CD4-positive, alpha-beta T cell (primary cell): ENCODE measurements around the gene HAUS6. TPM values are rescaled to one million over a fixed set of nuclear protein-coding genes. Genes with fewer than 3 reads are reported as not detected.
A peak's percentile ranks its signal among the peaks of the same experiment; 100 is the strongest.

ENCODE experiments used
- ATAC-seq: fragments of 200-7000 bp; cut with Tn5 transposase; one replicate; pipeline ENCODE4 v1.10.0; 2022; ENCODE audit warnings: mild to moderate bottlenecking; ENCODE audit not compliant: poor library complexity
- CTCF ChIA-PET: fragments of 350-600 bp; sonication (Branson Sonifier 250); formaldehyde crosslinking; loops from one replicate; lab custom pipeline; 2021; ENCODE audit warnings: antibody characterized with exemption, inconsistent platforms; lab: Charles Lee
- POLR2A ChIA-PET: fragments of 350-600 bp; sonication (Branson Sonifier 250); formaldehyde crosslinking; loops from one replicate; lab custom pipeline; 2021; ENCODE audit warnings: antibody characterized with exemption, inconsistent platforms; lab: Charles Lee
- DNase-seq, 14 experiments: peaks; one replicate each; pipeline ENCODE4 v3.0.0-alpha.2; 2013 to 2020; ENCODE audit warnings: mixed read lengths in 2 of 14
- H3K27ac ChIP-seq, 2 donors: one replicate each; pipeline versions ENCODE4 v1.5.1 to v1.7.0; 2013; ENCODE audit warnings: low read length in 2 of 2, low read depth in 1 of 2, mild to moderate bottlenecking in 1 of 2
- H3K27me3 ChIP-seq, 2 experiments: 1 replicate in 1 of 2; 2 replicates in 1 of 2; pipeline versions ENCODE4 v1.6.1 to v1.7.0; 2013; ENCODE audit warnings: low read length in 2 of 2, control low read depth in 1 of 2, mild to moderate bottlenecking in 1 of 2, moderate library complexity in 1 of 2; ENCODE audit not compliant: insufficient read depth in 2 of 2, control insufficient read depth in 1 of 2
- H3K36me3 ChIP-seq: one replicate; pipeline ENCODE4 v1.6.1; 2013; ENCODE audit warnings: low read length, control low read depth; ENCODE audit not compliant: insufficient read depth
- H3K4me1 ChIP-seq: one replicate; pipeline ENCODE4 v1.6.1; 2013; ENCODE audit warnings: low read length, control low read depth; ENCODE audit not compliant: insufficient read depth
- H3K4me3 ChIP-seq: one replicate; pipeline ENCODE4 v1.5.1; 2013; ENCODE audit warnings: mild to moderate bottlenecking, low read length, moderate library complexity
- H3K9me3 ChIP-seq, 2 experiments: 1 replicate in 1 of 2; 2 replicates in 1 of 2; pipeline versions ENCODE4 v1.6.1 to v1.7.0; 2013; ENCODE audit warnings: low read length in 2 of 2, mild to moderate bottlenecking in 2 of 2, control low read depth in 1 of 2, moderate library complexity in 1 of 2; ENCODE audit not compliant: control insufficient read depth in 1 of 2, insufficient read depth in 1 of 2
- H3K27ac Mint-ChIP-seq: one replicate; pipeline ENCODE4 v1.8.0; 2020; ENCODE audit warnings: mixed read lengths
- H3K27me3 Mint-ChIP-seq: one replicate; pipeline ENCODE4 v1.8.0; 2021; ENCODE audit warnings: mixed read lengths
- H3K36me3 Mint-ChIP-seq: one replicate; pipeline ENCODE4 v1.8.0; 2021; ENCODE audit warnings: low read depth, mixed read lengths
- H3K4me1 Mint-ChIP-seq: one replicate; pipeline ENCODE4 v1.8.0; 2021; ENCODE audit warnings: low read depth, mixed read lengths
- H3K4me3 Mint-ChIP-seq: one replicate; pipeline ENCODE4 v1.8.0; 2020; ENCODE audit warnings: mild to moderate bottlenecking, mixed read lengths
- H3K9me3 Mint-ChIP-seq: one replicate; pipeline ENCODE4 v1.8.0; 2020; ENCODE audit warnings: mixed read lengths
- CTCF ChIP-seq: fragments of 200-600 bp; IDR thresholded peaks from one replicate; pipeline ENCODE4 v1.8.0; 2022; ENCODE audit warnings: antibody characterized with exemption, mild to moderate bottlenecking
- intact Hi-C, 2 experiments: fragments of 100-400 bp; cut with DNase I in 1 of 2; cut with micrococcal nuclease in 1 of 2; formaldehyde crosslinking; loops; one replicate each; pipeline versions ENCODE4 v1.15.1 to v1.9.0; 2023 to 2025; cut with DNase I, micrococcal nuclease
- total RNA-seq, 174 experiments: library from RNA in 2 of 174; stranded (reverse) in 2 of 174; gene quantifications; one replicate each; pipeline ENCODE4 v1.2.3 and lab custom pipeline; 2021 to 2026

The HAUS6 gene
- total RNA-seq, 2 experiments from 2014 or later, result 14.9 to 17.2 TPM

- Histone ChIP-seq H3K27me3 (no peaks in the 10 kb centered on the region), H3K27ac (no peak overlapping the region), H3K9me3 (no peaks in the 10 kb centered on the region), H3K4me3 (no peak overlapping the region), H3K36me3 (peaks cover 5% of the 10 kb centered on the region), H3K4me1 (peaks cover 5% of the 10 kb centered on the region)
- Mint-ChIP-seq H3K27ac (peak overlapping the region; percentile 68), H3K9me3 (no peaks in the 10 kb centered on the region), H3K4me3 (no peak overlapping the region), H3K36me3 (peaks cover 13% of the 10 kb centered on the region), H3K4me1 (peaks cover 1% of the 10 kb centered on the region), H3K27me3 (no peaks in the 10 kb centered on the region)
- DNase-seq (no peak), ATAC-seq (no peak)
- CTCF ChIA-PET, result no interaction called here
- no peak for TF ChIP-seq CTCF
- POLR2A ChIA-PET, result no interaction called here
- intact Hi-C loops, result no loop called here
These were observed 5.3 kb upstream of the HAUS6 start for GRCh38 chr9:19108038-19108437.

- Mint-ChIP-seq H3K4me3 (peak overlapping the region; percentile 25), H3K36me3 (peaks cover 20% of the 10 kb centered on the region), H3K27ac (peak overlapping the region; percentile 98), H3K4me1 (peaks cover 27% of the 10 kb centered on the region), H3K9me3 (no peaks in the 10 kb centered on the region), H3K27me3 (no peaks in the 10 kb centered on the region)
- Histone ChIP-seq H3K4me1 (peaks cover 20% of the 10 kb centered on the region), H3K9me3 (no peaks in the 10 kb centered on the region), H3K36me3 (peaks cover 5% of the 10 kb centered on the region), H3K27ac (no peak overlapping the region), H3K27me3 (no peaks in the 10 kb centered on the region), H3K4me3 (no peak overlapping the region)
- TF ChIP-seq CTCF, result no peak
- ATAC-seq (no peak), DNase-seq (no peak)
- ChIA-PET POLR2A (interaction anchor here (1.2 kb wide), 1 partner anchor 20 kb away, joined by 6 read pairs; no protein-coding TSS in a partner anchor), CTCF (interaction anchor here (0.6 kb wide), 1 partner anchor 96 kb away, joined by 3 read pairs; no protein-coding TSS in a partner anchor)
- intact Hi-C loops, result loop anchor here (2.0 to 5.0 kb wide), 4 partner anchors 16 to 128 kb away; partner anchors contain the start of gene DENND4C (in 1 of the 2)
These were observed 2.0 kb upstream of the HAUS6 start for GRCh38 chr9:19104515-19105282.

- H3K4me1 ChIP-seq, result peaks cover 20% of the 10 kb centered on the region
- H3K27me3 Mint-ChIP-seq, result no peaks in the 10 kb centered on the region
- H3K27ac ChIP-seq, result peak overlapping the region; percentile 81 to 85
- H3K27ac Mint-ChIP-seq, result peak overlapping the region; percentile 98
- H3K4me3 Mint-ChIP-seq, result peak overlapping the region; percentile 99
- H3K36me3 Mint-ChIP-seq, result peaks cover 29% of the 10 kb centered on the region
- peaks cover 36% of the 10 kb centered on the region for H3K4me1 Mint-ChIP-seq
- TF ChIP-seq CTCF, result no peak
- peak in 13 of 14 experiments; percentile 15 to 59 (median 23) for DNase-seq
- H3K9me3 ChIP-seq, result no peaks in the 10 kb centered on the region
- H3K4me3 ChIP-seq, result peak overlapping the region; percentile 85
- ChIA-PET CTCF (interaction anchor here (1.9 kb wide), 1 partner anchor 53 kb away, joined by 11 read pairs; the partner anchor contains the start of gene RRAGA), POLR2A (interaction anchor here (0.7 to 2.0 kb wide), 5 partner anchors 17 to 304 kb away, joined by 3 to 12 read pairs (median 3); partner anchors contain the start of gene RRAGA)
- no peaks in the 10 kb centered on the region for H3K27me3 ChIP-seq
- peaks cover 5% of the 10 kb centered on the region for H3K36me3 ChIP-seq
- intact Hi-C loops, result loop anchor here (1.0 to 5.0 kb wide), 7 partner anchors 53 to 279 kb away; partner anchors contain the start of genes RRAGA (in 2 of the 2), DENND4C (in 1 of the 2) and RPS6 (in 1 of the 2)
- ATAC-seq, result peak; percentile 22
- no peaks in the 10 kb centered on the region for H3K9me3 Mint-ChIP-seq
These were observed 498 bp downstream of the HAUS6 start for GRCh38 chr9:19102181-19102630.
